Measurements from ENCODE around the gene CDKL5. TPM values are rescaled to one million over a fixed set of nuclear protein-coding genes. Genes with fewer than 3 reads are reported as not detected.

CDKL5 gene
- total and polyA plus RNA-seq, 12 donors: 0.40 to 13.8 (median 7.4) TPM

DNA sequence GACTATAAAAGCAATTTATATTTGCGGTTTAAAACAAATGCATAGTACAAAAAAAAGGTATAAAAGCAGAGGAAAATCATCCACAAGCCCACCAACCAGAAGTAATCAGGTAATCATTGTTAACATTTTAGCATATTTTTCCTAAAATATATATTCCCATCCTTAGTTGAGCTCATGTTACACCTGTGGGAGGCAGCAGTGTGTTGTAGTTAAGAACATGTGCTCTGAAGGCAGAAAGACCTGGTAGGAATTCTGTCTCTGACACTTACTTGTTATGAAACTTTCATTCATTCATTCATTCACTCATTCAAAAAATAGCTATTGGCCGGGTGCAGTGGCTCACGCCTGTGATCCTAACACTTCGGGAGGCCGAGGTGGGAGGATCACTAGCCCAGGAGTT is 15.4 kb upstream of the CDKL5 start:
- H3K4me3 ChIP-seq: no peak overlapping the region
- H3K27me3 ChIP-seq: no peaks in the 10 kb centered on the region
- TF ChIP-seq, protein P1, sequence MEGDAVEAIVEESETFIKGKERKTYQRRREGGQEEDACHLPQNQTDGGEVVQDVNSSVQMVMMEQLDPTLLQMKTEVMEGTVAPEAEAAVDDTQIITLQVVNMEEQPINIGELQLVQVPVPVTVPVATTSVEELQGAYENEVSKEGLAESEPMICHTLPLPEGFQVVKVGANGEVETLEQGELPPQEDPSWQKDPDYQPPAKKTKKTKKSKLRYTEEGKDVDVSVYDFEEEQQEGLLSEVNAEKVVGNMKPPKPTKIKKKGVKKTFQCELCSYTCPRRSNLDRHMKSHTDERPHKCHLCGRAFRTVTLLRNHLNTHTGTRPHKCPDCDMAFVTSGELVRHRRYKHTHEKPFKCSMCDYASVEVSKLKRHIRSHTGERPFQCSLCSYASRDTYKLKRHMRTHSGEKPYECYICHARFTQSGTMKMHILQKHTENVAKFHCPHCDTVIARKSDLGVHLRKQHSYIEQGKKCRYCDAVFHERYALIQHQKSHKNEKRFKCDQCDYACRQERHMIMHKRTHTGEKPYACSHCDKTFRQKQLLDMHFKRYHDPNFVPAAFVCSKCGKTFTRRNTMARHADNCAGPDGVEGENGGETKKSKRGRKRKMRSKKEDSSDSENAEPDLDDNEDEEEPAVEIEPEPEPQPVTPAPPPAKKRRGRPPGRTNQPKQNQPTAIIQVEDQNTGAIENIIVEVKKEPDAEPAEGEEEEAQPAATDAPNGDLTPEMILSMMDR (IDR thresholded peaks at IDR 0.05): peak in 5 of 6 experiments; percentile 23 to 53 (median 39)
- TF ChIP-seq POLR2A (IDR thresholded peaks at IDR 0.05): no peak
- DNase-seq: peak in 6 of 7 donors; percentile 23 to 61 (median 34)
- no peaks in the 10 kb centered on the region for H3K4me1 ChIP-seq (replicated peaks in 1 of 2)
- H3K36me3 ChIP-seq (replicated peaks in 1 of 2): no peaks in the 10 kb centered on the region
- intact Hi-C loops (cut with DNase I): no loop called here
- no peak overlapping the region for H3K27ac ChIP-seq
- 67 to 80% (median 72%) methylated on average over 5 of the region's 5 CpGs for WGBS, 4 donors
- no peaks in the 10 kb centered on the region for H3K9me3 ChIP-seq (replicated peaks in 1 of 3)

DNA sequence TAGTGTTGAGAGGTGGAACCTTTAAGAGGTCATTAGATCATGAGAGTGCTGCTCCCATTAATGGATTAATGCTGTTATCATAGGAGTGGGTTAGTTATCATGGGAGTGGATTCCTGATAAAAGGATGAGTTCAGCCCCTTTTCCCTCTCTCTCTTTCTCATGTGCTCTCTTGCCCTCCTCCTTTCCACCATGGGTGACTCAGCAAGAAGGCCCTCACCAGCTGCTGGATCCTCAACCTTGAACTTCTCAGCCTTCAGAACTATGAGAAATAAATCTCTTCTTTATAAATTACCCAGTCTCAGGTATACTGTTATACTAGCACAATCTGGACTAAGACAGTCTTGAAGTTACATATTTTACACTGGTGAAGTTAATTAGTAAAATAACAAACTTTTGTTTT is 10.0 kb upstream of the CDKL5 start:
- no peaks in the 10 kb centered on the region for H3K36me3 ChIP-seq (replicated peaks in 1 of 2)
- no peak for TF ChIP-seq POLR2A (IDR thresholded peaks at IDR 0.05)
- TF ChIP-seq, protein P1 (IDR thresholded peaks at IDR 0.05): no peak
- H3K4me3 ChIP-seq: no peak overlapping the region
- no peaks in the 10 kb centered on the region for H3K9me3 ChIP-seq (replicated peaks in 1 of 3)
- H3K27me3 ChIP-seq: no peaks in the 10 kb centered on the region
- intact Hi-C loops (cut with DNase I): no loop called here
- no peak overlapping the region for H3K27ac ChIP-seq
- no peaks in the 10 kb centered on the region for H3K4me1 ChIP-seq (replicated peaks in 1 of 2)
- peak in 5 of 7 donors; percentile 35 to 61 (median 48) for DNase-seq

DNA sequence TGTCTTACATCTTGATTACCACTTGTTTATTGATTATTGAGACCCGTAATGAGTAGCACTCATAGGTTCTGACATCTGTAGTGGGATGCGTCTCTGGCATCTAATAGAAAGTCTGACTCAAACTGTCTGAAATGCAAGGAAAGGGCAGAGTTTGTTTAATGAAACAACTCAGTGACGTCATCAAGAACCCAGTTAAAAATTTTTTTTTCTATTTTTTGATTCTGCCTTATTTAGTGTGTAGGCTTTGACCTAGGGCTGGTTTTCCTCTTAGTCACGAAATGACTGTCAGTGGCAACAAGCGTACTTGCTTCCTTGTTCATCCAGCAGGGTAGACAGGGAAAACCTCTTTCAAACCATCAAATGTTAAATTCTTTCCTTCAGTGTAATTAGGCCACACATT is 3.1 kb upstream of the CDKL5 start:
- Histone ChIP-seq H3K4me3 (no peak overlapping the region), H3K27ac (no peak overlapping the region), H3K9me3 (replicated peaks in 1 of 3) (no peaks in the 10 kb centered on the region), H3K27me3 (no peaks in the 10 kb centered on the region), H3K36me3 (replicated peaks in 1 of 2) (no peaks in the 10 kb centered on the region), H3K4me1 (replicated peaks in 1 of 2) (no peaks in the 10 kb centered on the region)
- WGBS, 4 donors: 63 to 73% (median 67%) methylated on average over 4 to 5 of the region's 5 CpGs
- no peak for TF ChIP-seq POLR2A (IDR thresholded peaks at IDR 0.05)
- TF ChIP-seq, protein P1 (IDR thresholded peaks at IDR 0.05): no peak
- intact Hi-C loops (cut with DNase I): loop anchor here (10.0 kb wide), 2 partner anchors 252 to 472 kb away; partner anchors contain the start of gene RS1 (in 1 of the 2)
- DNase-seq: no peak

DNA sequence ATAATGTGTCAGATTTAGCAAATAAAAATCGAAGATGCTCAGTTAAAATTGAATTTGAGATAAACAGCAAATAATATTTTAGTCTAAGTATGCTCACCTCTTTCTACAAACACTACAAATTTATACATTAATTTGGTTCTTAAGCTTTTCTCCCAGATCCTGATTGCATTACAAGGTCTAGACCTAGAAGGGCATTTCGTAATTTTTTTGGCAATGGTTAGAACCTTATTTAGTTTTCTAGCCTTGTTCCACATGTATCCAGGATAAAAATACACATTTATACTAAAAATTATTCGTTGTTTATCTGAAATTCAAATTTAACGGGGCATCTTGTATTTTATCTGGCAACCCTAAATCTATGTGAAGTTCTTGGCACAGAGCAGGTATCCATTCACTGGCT is 2.5 kb upstream of the CDKL5 start:
- H3K27ac ChIP-seq: no peak overlapping the region

More for the DNA sequence above, 2.5 kb upstream of the CDKL5 start:
- H3K4me1 ChIP-seq (replicated peaks in 1 of 2): no peaks in the 10 kb centered on the region
- H3K9me3 ChIP-seq (replicated peaks in 1 of 3): no peaks in the 10 kb centered on the region
- DNase-seq: no peak
- TF ChIP-seq POLR2A (IDR thresholded peaks at IDR 0.05): no peak
- TF ChIP-seq, protein P1 (IDR thresholded peaks at IDR 0.05): no peak
- no peaks in the 10 kb centered on the region for H3K36me3 ChIP-seq (replicated peaks in 1 of 2)
- intact Hi-C loops (cut with DNase I): loop anchor here (10.0 kb wide), 2 partner anchors 252 to 472 kb away; partner anchors contain the start of gene RS1 (in 1 of the 2)
- H3K4me3 ChIP-seq: no peak overlapping the region
- no peaks in the 10 kb centered on the region for H3K27me3 ChIP-seq
- WGBS, 4 donors: 59 to 66% (median 64%) methylated on average over 4 of the region's 4 CpGs

Data from adrenal gland (tissue), 12 donors.